Epithelial cell of proximal tubule (primary cell): ENCODE results near the gene TMEM8B. TPM values are rescaled to one million over a fixed set of nuclear protein-coding genes. Genes with fewer than 3 reads are reported as not detected.

ENCODE experiments used
- DNase-seq: peaks from one replicate; pipeline ENCODE4 v3.0.0-alpha.2; 2011; ENCODE audit warnings: low read depth
- H3K4me3 ChIP-seq: 2 replicates; pipeline ENCODE4 v1.5.1; 2011; ENCODE audit warnings: low read depth, mild to moderate bottlenecking, low read length
- total RNA-seq: library from RNA; depleted of rRNA; stranded (reverse); fragments of >200 nt; gene quantifications from 2 replicates; pipeline ENCODE4 v1.2.3, GENCODE V29; 2015
- TF ChIP-seq, protein P1 (sequence below): conservative IDR thresholded peaks from 2 replicates; pipeline ENCODE4 v1.5.1; 2012; ENCODE audit warnings: low read depth, mild to moderate bottlenecking, low read length

Gene TMEM8B
- total RNA-seq, 1 donor from 2014 or later: 4.2 TPM

DNA sequence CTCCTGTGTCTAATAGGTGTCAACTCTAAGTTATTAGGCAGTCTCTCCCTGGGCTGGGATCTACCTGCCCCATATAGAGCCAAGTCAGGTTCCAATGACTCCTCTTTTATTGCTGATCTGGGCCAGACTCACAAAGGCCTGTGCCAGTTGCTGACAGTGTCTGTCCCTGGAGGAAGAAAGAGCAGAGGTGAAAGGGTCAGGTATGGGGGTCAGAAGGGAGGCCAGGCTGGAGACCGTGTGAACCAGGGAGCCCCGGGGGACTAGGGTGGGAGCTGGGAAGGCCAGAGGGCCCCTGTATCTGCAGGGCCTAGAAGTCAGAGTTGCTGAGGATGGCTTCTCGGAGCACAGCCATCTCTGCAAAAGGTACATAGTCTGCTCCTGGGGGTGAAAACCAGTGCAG lies 10.7 kb upstream of the TMEM8B start:
- TF ChIP-seq, protein P1, sequence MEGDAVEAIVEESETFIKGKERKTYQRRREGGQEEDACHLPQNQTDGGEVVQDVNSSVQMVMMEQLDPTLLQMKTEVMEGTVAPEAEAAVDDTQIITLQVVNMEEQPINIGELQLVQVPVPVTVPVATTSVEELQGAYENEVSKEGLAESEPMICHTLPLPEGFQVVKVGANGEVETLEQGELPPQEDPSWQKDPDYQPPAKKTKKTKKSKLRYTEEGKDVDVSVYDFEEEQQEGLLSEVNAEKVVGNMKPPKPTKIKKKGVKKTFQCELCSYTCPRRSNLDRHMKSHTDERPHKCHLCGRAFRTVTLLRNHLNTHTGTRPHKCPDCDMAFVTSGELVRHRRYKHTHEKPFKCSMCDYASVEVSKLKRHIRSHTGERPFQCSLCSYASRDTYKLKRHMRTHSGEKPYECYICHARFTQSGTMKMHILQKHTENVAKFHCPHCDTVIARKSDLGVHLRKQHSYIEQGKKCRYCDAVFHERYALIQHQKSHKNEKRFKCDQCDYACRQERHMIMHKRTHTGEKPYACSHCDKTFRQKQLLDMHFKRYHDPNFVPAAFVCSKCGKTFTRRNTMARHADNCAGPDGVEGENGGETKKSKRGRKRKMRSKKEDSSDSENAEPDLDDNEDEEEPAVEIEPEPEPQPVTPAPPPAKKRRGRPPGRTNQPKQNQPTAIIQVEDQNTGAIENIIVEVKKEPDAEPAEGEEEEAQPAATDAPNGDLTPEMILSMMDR: no peak
- H3K4me3 ChIP-seq: no peak overlapping the region
- DNase-seq: no peak

DNA sequence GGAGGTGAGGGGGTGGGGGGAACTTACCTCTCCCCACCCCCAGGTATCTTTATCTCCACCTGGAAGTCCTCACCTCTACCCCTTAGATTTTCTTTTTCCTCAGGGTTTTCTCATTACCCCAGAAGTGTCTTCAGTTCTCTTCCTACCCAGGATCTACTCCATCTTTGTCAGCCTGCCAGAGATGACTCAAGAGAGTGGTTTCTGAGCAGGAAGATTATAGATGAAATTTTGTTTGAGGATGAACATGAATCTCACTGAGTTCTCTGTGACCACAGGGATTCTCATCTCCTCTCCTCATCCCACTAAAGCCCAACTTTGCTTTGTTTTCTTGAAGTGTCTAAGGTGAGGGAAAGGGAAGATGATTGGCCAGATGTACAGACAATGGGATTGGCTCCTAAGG lies 9.0 kb upstream of the TMEM8B start:
- no peak for DNase-seq
- TF ChIP-seq, protein P1: no peak

DNA sequence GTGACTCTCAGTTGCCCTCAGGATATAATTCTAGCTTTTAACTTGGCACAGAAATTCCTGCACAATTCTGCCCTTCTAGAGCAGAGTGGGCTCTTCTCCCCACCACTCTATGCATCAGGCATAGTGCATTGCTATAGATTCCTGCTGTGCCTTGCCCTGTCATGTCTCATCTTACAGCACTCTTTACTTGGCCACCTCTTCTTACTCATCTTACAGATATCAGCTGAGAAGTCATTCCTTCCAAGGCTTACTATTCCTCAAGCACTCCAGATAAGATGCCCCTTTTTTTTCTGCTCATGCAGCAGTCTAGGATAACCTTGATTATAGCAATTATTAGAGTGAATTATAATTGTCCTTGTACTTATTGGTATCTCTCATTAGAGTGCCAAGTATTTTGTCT lies 6.1 kb upstream of the TMEM8B start:
- H3K4me3 ChIP-seq: no peak overlapping the region
- TF ChIP-seq, protein P1: no peak
- DNase-seq: no peak

More for the DNA sequence above, 9.0 kb upstream of the TMEM8B start:
- H3K4me3 ChIP-seq: no peak overlapping the region

DNA sequence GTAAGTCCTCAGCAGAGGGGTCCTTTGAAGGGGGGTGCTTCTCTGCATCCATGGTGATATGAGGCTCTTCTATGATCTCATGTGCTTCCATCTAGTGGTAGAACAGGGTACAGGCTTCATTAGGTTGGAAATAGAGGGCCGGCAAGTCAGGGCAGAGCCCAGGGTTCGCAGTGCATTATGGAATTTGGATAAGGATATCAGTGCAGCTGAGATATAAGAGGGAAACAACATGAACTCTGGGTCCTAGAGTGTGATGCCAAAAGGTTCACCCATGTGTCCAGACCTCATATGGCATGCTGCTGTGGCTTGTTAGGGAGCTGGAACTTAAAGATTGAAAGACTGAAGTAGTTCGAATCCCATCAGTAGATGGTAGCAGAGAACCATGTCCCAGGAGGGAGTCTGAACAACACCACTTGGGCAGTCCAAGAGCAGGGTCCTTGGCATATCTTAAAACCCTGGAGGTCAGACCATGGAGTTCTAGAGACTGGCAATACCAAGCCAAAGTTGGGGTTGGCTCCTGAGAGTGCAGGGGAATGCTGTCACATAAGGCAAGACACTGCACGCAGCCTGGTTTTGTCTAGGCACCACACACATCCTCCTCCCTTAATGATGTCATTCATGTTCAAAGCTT lies 2.8 kb upstream of the TMEM8B start:
- peak; percentile 27 for DNase-seq
- H3K4me3 ChIP-seq: no peak overlapping the region
- TF ChIP-seq, protein P1: peak; percentile 82

DNA sequence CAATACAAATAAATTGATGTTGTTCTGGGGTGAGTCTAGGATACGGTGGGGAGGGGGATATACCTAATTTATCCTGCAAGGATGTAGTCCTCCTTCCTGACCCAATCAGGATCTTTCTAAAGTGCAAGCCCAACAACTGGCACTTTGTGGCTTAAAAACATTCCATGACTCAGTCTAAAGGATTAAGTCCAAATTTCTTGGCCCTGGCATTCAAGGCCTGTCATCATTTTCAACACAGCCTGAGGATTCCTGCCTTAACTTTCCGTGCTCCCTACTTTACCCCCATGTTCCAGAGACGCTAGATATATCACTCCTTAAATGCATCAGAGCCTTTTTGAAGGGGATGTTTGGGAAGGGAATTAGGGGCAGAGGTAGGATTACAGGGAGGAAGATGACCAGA lies 1.5 kb upstream of the TMEM8B start:
- H3K4me3 ChIP-seq: no peak overlapping the region
- TF ChIP-seq, protein P1: no peak
- DNase-seq: no peak

DNA sequence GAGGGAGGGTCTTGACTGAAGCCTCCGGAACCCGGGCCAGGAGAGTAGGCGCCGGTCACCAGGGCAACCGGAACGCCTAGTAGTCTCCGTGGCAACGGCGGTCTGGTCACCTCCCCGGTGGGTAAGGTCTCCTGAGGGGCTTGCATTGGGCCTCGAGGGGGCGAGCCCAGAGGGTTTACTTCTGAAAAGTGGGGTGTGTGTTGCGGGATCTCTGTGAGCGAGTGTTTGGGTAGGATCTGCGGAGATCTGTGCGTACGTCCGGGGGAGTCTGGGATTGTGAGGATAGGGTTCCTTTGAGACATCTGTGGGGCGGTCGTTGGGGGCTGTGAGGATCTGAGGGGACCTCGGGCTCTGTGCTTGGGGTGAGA lies 328 bp upstream of the TMEM8B start, which contains the start of gene FAM221B:
FAM221B (minus strand) TSS at position 17 of the 368 bp plus-strand sequence. CDS start 2,571 bp downstream, outside the sequence.
- TF ChIP-seq, protein P1: no peak
- peak within 1 kb of the TSS; percentile 96 for H3K4me3 ChIP-seq
- DNase-seq: no peak

DNA sequence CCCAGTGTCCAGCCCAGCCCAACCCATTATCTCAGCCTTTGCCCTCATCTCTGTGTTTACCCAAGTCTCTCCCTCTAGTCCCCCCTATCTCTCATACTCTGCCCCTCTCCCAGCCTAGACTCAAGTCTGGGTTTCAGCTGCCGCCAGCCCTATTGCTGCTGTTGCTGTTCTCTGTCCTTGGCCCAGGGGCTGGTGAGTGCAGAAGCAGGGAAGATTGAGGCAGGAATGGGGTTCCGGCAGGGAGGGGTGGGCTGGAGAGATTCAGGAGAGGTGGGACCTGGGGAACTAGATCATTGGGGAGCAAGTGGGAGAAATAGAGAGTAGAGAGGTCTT lies 702 bp downstream of the TMEM8B start:
- DNase-seq: no peak

More for the DNA sequence above, 702 bp downstream of the TMEM8B start:
- TF ChIP-seq, protein P1: no peak
- peak overlapping the region; percentile 96 for H3K4me3 ChIP-seq
